Activated naive CD8-positive, alpha-beta T cell treated with anti-CD3 and anti-CD28 coated beads, Interleukin-2, amount 50 U/mL, for 24 hours (primary cell): Measurements from ENCODE around the gene PGAP2.
"Not testable (repeated sequence)": the region's sequence is repeated elsewhere in the genome, so short reads cannot be mapped to it uniquely, and the experiment has no call there.

Experiments used
- ATAC-seq: fragments of 150-1000 bp; cut with Tn5 transposase; one replicate; pipeline ENCODE4 v1.10.0; 2021
- DNase-seq: peaks from one replicate; pipeline ENCODE4 v3.0.0; 2021
- H3K27ac Mint-ChIP-seq: one replicate; pipeline ENCODE4 v1.8.0; 2021; ENCODE audit warnings: mild to moderate bottlenecking, mixed read lengths
- H3K27me3 Mint-ChIP-seq: one replicate; pipeline ENCODE4 v1.8.0; 2021; ENCODE audit warnings: mixed read lengths
- H3K36me3 Mint-ChIP-seq: one replicate; pipeline ENCODE4 v1.8.0; 2021; ENCODE audit warnings: low read depth, mixed read lengths
- H3K4me1 Mint-ChIP-seq: one replicate; pipeline ENCODE4 v1.8.0; 2021; ENCODE audit warnings: mixed read lengths
- H3K4me3 Mint-ChIP-seq: one replicate; pipeline ENCODE4 v1.8.0; 2021; ENCODE audit warnings: mild to moderate bottlenecking, moderate library complexity, mixed read lengths
- H3K9me3 Mint-ChIP-seq: one replicate; pipeline ENCODE4 v1.8.0; 2021; ENCODE audit warnings: mixed read lengths

The PGAP2 gene

GRCh38 chr11:3807909-3808860 is at the start of gene PGAP2:
Gene PGAP2, plus strand, starts transcription at chr11:3808560. Its CDS starts 2,700 bp downstream, at chr11:3811260.
- H3K27ac Mint-ChIP-seq, result peak within 1 kb of the TSS; percentile 97
- peaks cover 19% of the 10 kb centered on the region for H3K4me1 Mint-ChIP-seq
- ATAC-seq (peak; percentile 67), DNase-seq (peak; percentile 75)
- no peaks in the 10 kb centered on the region for H3K27me3 Mint-ChIP-seq
- H3K36me3 Mint-ChIP-seq, result no peaks in the 10 kb centered on the region
- no peaks in the 10 kb centered on the region for H3K9me3 Mint-ChIP-seq
- peak within 1 kb of the TSS; percentile 99 for H3K4me3 Mint-ChIP-seq

- no peak overlapping the region for H3K4me3 Mint-ChIP-seq
- H3K36me3 Mint-ChIP-seq, result peaks cover 70% of the 10 kb centered on the region
- H3K9me3 Mint-ChIP-seq, result no peaks in the 10 kb centered on the region
- H3K27ac Mint-ChIP-seq, result no peak overlapping the region
- ATAC-seq (no peak), DNase-seq (no peak)
- H3K27me3 Mint-ChIP-seq, result no peaks in the 10 kb centered on the region
- no peaks in the 10 kb centered on the region for H3K4me1 Mint-ChIP-seq
These were observed 44.1 kb upstream of the PGAP2 start for GRCh38 chr11:3764266-3764665.

GRCh38 chr11:3766836-3767235 is 41.5 kb upstream of the PGAP2 start:
- not testable (repeated sequence) for ATAC-seq, H3K4me3 Mint-ChIP-seq, H3K27ac Mint-ChIP-seq, H3K9me3 Mint-ChIP-seq, H3K4me1 Mint-ChIP-seq, H3K27me3 Mint-ChIP-seq, DNase-seq
- peaks cover 72% of the 10 kb centered on the region for H3K36me3 Mint-ChIP-seq

GRCh38 chr11:3767536-3767935 is 40.8 kb upstream of the PGAP2 start:
- DNase-seq (no peak), ATAC-seq (no peak)
- Mint-ChIP-seq H3K9me3 (no peaks in the 10 kb centered on the region), H3K27me3 (no peaks in the 10 kb centered on the region), H3K4me3 (no peak overlapping the region), H3K4me1 (no peaks in the 10 kb centered on the region), H3K36me3 (peaks cover 69% of the 10 kb centered on the region), H3K27ac (no peak overlapping the region)

- Mint-ChIP-seq H3K9me3 (no peaks in the 10 kb centered on the region), H3K36me3 (peaks cover 61% of the 10 kb centered on the region), H3K27me3 (no peaks in the 10 kb centered on the region), H3K27ac (no peak overlapping the region), H3K4me3 (no peak overlapping the region), H3K4me1 (no peaks in the 10 kb centered on the region)
- DNase-seq (no peak), ATAC-seq (no peak)
These were observed 35.2 kb upstream of the PGAP2 start for GRCh38 chr11:3773180-3773579.

- Mint-ChIP-seq H3K4me1 (no peaks in the 10 kb centered on the region), H3K36me3 (peaks cover 62% of the 10 kb centered on the region), H3K27ac (no peak overlapping the region), H3K4me3 (no peak overlapping the region), H3K9me3 (no peaks in the 10 kb centered on the region), H3K27me3 (no peaks in the 10 kb centered on the region)
- ATAC-seq (no peak), DNase-seq (no peak)
These were observed 32.5 kb upstream of the PGAP2 start for GRCh38 chr11:3775736-3776406.

GRCh38 chr11:3781423-3781822 is 26.9 kb upstream of the PGAP2 start:
- no peak for ATAC-seq
- DNase-seq, result no peak
- no peaks in the 10 kb centered on the region for H3K27me3 Mint-ChIP-seq
- peaks cover 49% of the 10 kb centered on the region for H3K4me1 Mint-ChIP-seq
- no peak overlapping the region for H3K27ac Mint-ChIP-seq
- H3K4me3 Mint-ChIP-seq, result no peak overlapping the region
- H3K9me3 Mint-ChIP-seq, result no peaks in the 10 kb centered on the region
- H3K36me3 Mint-ChIP-seq, result peaks cover 49% of the 10 kb centered on the region

- Mint-ChIP-seq H3K9me3 (no peaks in the 10 kb centered on the region), H3K4me1 (peaks cover 64% of the 10 kb centered on the region), H3K27me3 (no peaks in the 10 kb centered on the region), H3K27ac (no peak overlapping the region), H3K36me3 (peaks cover 52% of the 10 kb centered on the region), H3K4me3 (no peak overlapping the region)
- ATAC-seq, result no peak
- no peak for DNase-seq
These were observed 25.4 kb upstream of the PGAP2 start for GRCh38 chr11:3782963-3783362.

GRCh38 chr11:3783611-3784010 is 24.7 kb upstream of the PGAP2 start:
- Mint-ChIP-seq H3K27me3 (no peaks in the 10 kb centered on the region), H3K9me3 (no peaks in the 10 kb centered on the region), H3K4me3 (no peak overlapping the region), H3K36me3 (peaks cover 48% of the 10 kb centered on the region), H3K27ac (no peak overlapping the region), H3K4me1 (peaks cover 67% of the 10 kb centered on the region)
- DNase-seq, result no peak
- no peak for ATAC-seq

GRCh38 chr11:3786781-3787428 is 21.5 kb upstream of the PGAP2 start:
- Mint-ChIP-seq H3K27ac (no peak overlapping the region), H3K36me3 (peaks cover 38% of the 10 kb centered on the region), H3K4me3 (no peak overlapping the region), H3K4me1 (peaks cover 75% of the 10 kb centered on the region), H3K9me3 (no peaks in the 10 kb centered on the region), H3K27me3 (no peaks in the 10 kb centered on the region)
- DNase-seq (no peak), ATAC-seq (no peak)

- H3K9me3 Mint-ChIP-seq, DNase-seq, H3K4me3 Mint-ChIP-seq, H3K27ac Mint-ChIP-seq, H3K27me3 Mint-ChIP-seq, ATAC-seq: not testable (repeated sequence)
- H3K36me3 Mint-ChIP-seq, result peaks cover 52% of the 10 kb centered on the region
- H3K4me1 Mint-ChIP-seq, result peaks cover 62% of the 10 kb centered on the region
These were observed 14.0 kb upstream of the PGAP2 start for GRCh38 chr11:3794387-3794786.

GRCh38 chr11:3795131-3796001 is 13.0 kb upstream of the PGAP2 start:
- peak overlapping the region; percentile 93 for H3K4me3 Mint-ChIP-seq
- peaks cover 59% of the 10 kb centered on the region for H3K4me1 Mint-ChIP-seq
- peak overlapping the region; percentile 97 for H3K27ac Mint-ChIP-seq
- H3K36me3 Mint-ChIP-seq, result peaks cover 46% of the 10 kb centered on the region
- no peak for DNase-seq
- ATAC-seq, result no peak
- no peaks in the 10 kb centered on the region for H3K9me3 Mint-ChIP-seq
- H3K27me3 Mint-ChIP-seq, result no peaks in the 10 kb centered on the region

- peak overlapping the region; percentile 93 for H3K4me3 Mint-ChIP-seq
- H3K4me1 Mint-ChIP-seq, result peaks cover 55% of the 10 kb centered on the region
- no peak for ATAC-seq
- peaks cover 44% of the 10 kb centered on the region for H3K36me3 Mint-ChIP-seq
- no peaks in the 10 kb centered on the region for H3K9me3 Mint-ChIP-seq
- H3K27me3 Mint-ChIP-seq, result no peaks in the 10 kb centered on the region
- H3K27ac Mint-ChIP-seq, result peak overlapping the region; percentile 97
- no peak for DNase-seq
These were observed 12.4 kb upstream of the PGAP2 start for GRCh38 chr11:3796002-3796311.

GRCh38 chr11:3796346-3796745 is 12.0 kb upstream of the PGAP2 start:
- Mint-ChIP-seq H3K27ac (peak overlapping the region; percentile 97), H3K9me3 (no peaks in the 10 kb centered on the region), H3K27me3 (no peaks in the 10 kb centered on the region), H3K4me3 (peak overlapping the region; percentile 93), H3K36me3 (peaks cover 44% of the 10 kb centered on the region), H3K4me1 (peaks cover 55% of the 10 kb centered on the region)
- ATAC-seq, result no peak
- DNase-seq, result no peak
